PC-9 (cell line): ENCODE data around the gene P2RX5.

Experiments
- EZH2 ChIP-seq: fragments of 200-600 bp; sonication (generic); IDR thresholded peaks from 2 replicates; pipeline ENCODE4 v1.8.0; 2017; ENCODE audit warnings: antibody characterized with exemption, low read depth
- TF ChIP-seq, protein P1 (sequence below): fragments of 200-600 bp; sonication (generic); conservative IDR thresholded peaks from 2 replicates; pipeline ENCODE4 v1.6.1; 2017; ENCODE audit warnings: mixed run types, antibody characterized with exemption, mild to moderate bottlenecking, moderate library complexity

DNA sequence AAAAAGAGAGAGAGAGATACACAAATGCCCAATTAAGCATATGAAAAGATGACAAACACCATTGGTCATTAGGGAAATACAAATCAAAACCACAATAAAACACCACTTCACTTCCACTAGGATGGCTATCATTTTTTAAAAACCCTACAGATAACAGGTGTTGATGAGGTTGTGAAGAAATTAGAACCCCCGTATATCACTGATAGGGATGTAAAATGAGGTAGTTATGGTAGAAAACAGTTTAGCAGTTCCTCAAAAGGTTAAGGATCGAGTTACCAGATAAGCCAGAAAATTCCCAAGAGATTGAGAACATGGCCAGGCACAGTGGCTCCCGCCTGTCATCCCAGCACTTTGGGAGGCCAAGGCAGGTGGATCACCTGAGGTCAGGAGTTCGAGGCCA lies 2.8 kb downstream of the P2RX5 start:
- TF ChIP-seq, protein P1, sequence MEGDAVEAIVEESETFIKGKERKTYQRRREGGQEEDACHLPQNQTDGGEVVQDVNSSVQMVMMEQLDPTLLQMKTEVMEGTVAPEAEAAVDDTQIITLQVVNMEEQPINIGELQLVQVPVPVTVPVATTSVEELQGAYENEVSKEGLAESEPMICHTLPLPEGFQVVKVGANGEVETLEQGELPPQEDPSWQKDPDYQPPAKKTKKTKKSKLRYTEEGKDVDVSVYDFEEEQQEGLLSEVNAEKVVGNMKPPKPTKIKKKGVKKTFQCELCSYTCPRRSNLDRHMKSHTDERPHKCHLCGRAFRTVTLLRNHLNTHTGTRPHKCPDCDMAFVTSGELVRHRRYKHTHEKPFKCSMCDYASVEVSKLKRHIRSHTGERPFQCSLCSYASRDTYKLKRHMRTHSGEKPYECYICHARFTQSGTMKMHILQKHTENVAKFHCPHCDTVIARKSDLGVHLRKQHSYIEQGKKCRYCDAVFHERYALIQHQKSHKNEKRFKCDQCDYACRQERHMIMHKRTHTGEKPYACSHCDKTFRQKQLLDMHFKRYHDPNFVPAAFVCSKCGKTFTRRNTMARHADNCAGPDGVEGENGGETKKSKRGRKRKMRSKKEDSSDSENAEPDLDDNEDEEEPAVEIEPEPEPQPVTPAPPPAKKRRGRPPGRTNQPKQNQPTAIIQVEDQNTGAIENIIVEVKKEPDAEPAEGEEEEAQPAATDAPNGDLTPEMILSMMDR = no peak
- no peak for TF ChIP-seq EZH2
